ENCODE data around the gene INTS12.

DNA sequence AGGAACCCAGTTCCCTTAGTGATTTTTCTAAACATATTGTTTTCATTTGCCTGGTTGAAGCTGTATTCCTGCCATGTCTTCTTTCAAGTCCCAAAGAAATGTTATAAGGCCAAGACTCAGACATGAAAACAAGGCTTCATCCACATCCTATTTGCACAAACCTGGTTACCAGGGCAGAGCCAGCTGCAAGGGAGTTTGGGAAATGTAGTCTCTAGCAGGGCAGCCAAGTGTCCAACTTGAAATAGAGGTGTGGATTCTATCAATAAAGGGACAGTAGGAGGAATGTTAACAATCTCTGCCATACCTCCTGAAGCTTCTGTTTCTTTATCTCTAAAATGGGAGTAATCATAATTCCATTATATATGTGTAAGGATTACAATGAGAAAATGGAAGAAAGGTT, 56.6 kb downstream of the INTS12 start:
- TF ChIP-seq EZH2 (IDR thresholded peaks at IDR 0.05) (no peak), POLR2AphosphoS5 (IDR thresholded peaks at IDR 0.05; ENCODE audit: borderline replicate concordance, low read depth, low read length) (no peak), FOXP2 (optimal IDR thresholded peaks at IDR 0.05; ENCODE audit: control extremely low read depth, extremely low read length, insufficient read depth) (no peak)
